WTC11 (cell line): ENCODE measurements around the gene PRR20D. TPM values are rescaled to one million over a fixed set of nuclear protein-coding genes. Genes with fewer than 3 reads are reported as not detected.

Source experiments
- ATAC-seq: fragments of 200-7000 bp; cut with Tn5 transposase; 2 replicates; pipeline ENCODE4 v1.10.0; 2021; ENCODE audit warnings: mild to moderate bottlenecking, moderate library complexity
- CTCF ChIA-PET: fragments of 300-600 bp; sonication (Branson Sonifier 250); formaldehyde crosslinking; loops from one replicate; lab custom pipeline; 2021; ENCODE audit warnings: antibody characterized with exemption; lab: Charles Lee
- POLR2A ChIA-PET: fragments of 350-600 bp; sonication (Branson Sonifier 250); formaldehyde crosslinking; loops from one replicate; lab custom pipeline; 2021; ENCODE audit warnings: antibody characterized with exemption; lab: Charles Lee
- DNase-seq: peaks from one replicate; pipeline ENCODE4 v3.0.0; 2021; ENCODE audit warnings: low spot score
- H3K27ac Mint-ChIP-seq: 2 replicates; pipeline ENCODE4 v1.8.0; 2021; ENCODE audit warnings: mixed read lengths
- H3K27me3 Mint-ChIP-seq: 2 replicates; pipeline ENCODE4 v1.8.0; 2021; ENCODE audit warnings: low read depth, mild to moderate bottlenecking, moderate library complexity, mixed read lengths
- H3K36me3 Mint-ChIP-seq: 2 replicates; pipeline ENCODE4 v1.8.0; 2021; ENCODE audit warnings: mixed read lengths
- H3K4me1 Mint-ChIP-seq: 2 replicates; pipeline ENCODE4 v1.8.0; 2022; ENCODE audit warnings: mixed read lengths
- H3K4me3 Mint-ChIP-seq: 2 replicates; pipeline ENCODE4 v1.8.0; 2021; ENCODE audit warnings: mild to moderate bottlenecking, moderate library complexity, mixed read lengths
- H3K9me3 Mint-ChIP-seq: 2 replicates; pipeline ENCODE4 v1.8.0; 2021; ENCODE audit warnings: mixed read lengths
- AFF4 ChIP-seq: sonication (generic); formaldehyde crosslinking; IDR thresholded peaks from 2 replicates; pipeline ENCODE4 v1.8.1; 2023; ENCODE audit warnings: mild to moderate bottlenecking, missing genetic modification reagents, borderline replicate concordance
- AR ChIP-seq: fragments of 250-450 bp; sonication (Bioruptor Pico); IDR thresholded peaks from 2 replicates; pipeline ENCODE4 v1.9.0; 2021; ENCODE audit warnings: mild to moderate bottlenecking
- CTCF ChIP-seq: fragments of 200-600 bp; IDR thresholded peaks from 2 replicates; pipeline ENCODE4 v1.8.0; 2022; ENCODE audit warnings: antibody characterized with exemption
- FOXK1 ChIP-seq: sonication (generic); formaldehyde crosslinking; IDR thresholded peaks from 2 replicates; pipeline ENCODE4 v1.8.0; 2022; ENCODE audit warnings: mild to moderate bottlenecking, moderate library complexity, missing genetic modification reagents
- HMGXB4 ChIP-seq: sonication (generic); formaldehyde crosslinking; IDR thresholded peaks from 2 replicates; pipeline ENCODE4 v1.8.1; 2023; ENCODE audit warnings: mild to moderate bottlenecking, moderate library complexity, missing genetic modification reagents
- IRF2 ChIP-seq: sonication (generic); formaldehyde crosslinking; IDR thresholded peaks from 2 replicates; pipeline ENCODE4 v1.8.0; 2022; ENCODE audit warnings: low read depth, missing genetic modification reagents, borderline replicate concordance
- JUN ChIP-seq: sonication (generic); formaldehyde crosslinking; IDR thresholded peaks from 2 replicates; pipeline ENCODE4 v1.8.0; 2023; ENCODE audit warnings: mild to moderate bottlenecking, missing genetic modification reagents
- KAT7 ChIP-seq: sonication (generic); formaldehyde crosslinking; IDR thresholded peaks from 2 replicates; pipeline ENCODE4 v1.8.1; 2023; ENCODE audit warnings: missing genetic modification reagents, mild to moderate bottlenecking, borderline replicate concordance
- OVOL2 ChIP-seq: fragments of 250-450 bp; sonication (Bioruptor Pico); IDR thresholded peaks from 2 replicates; pipeline ENCODE4 v1.9.0; 2021; ENCODE audit warnings: mild to moderate bottlenecking, borderline replicate concordance
- SP1 ChIP-seq: sonication (generic); formaldehyde crosslinking; conservative IDR thresholded peaks from 2 replicates; pipeline ENCODE4 v1.8.1; 2022; ENCODE audit warnings: missing genetic modification reagents
- TEAD4 ChIP-seq: sonication (generic); formaldehyde crosslinking; IDR thresholded peaks from 2 replicates; pipeline ENCODE4 v1.8.0; 2022; ENCODE audit warnings: mild to moderate bottlenecking, missing genetic modification reagents
- ZBTB43 ChIP-seq: sonication (generic); formaldehyde crosslinking; IDR thresholded peaks from 2 replicates; pipeline ENCODE4 v1.8.1; 2023; ENCODE audit warnings: mild to moderate bottlenecking, missing genetic modification reagents
- ZNF317 ChIP-seq: sonication (generic); formaldehyde crosslinking; IDR thresholded peaks from 2 replicates; pipeline ENCODE4 v1.8.1; 2023; ENCODE audit warnings: low read depth, mild to moderate bottlenecking, moderate library complexity, missing genetic modification reagents, borderline replicate concordance
- ZNF532 ChIP-seq: fragments of 250-450 bp; sonication (Bioruptor Pico); IDR thresholded peaks from 2 replicates; pipeline ENCODE4 v1.9.0; 2021; ENCODE audit warnings: mild to moderate bottlenecking, borderline replicate concordance
- total RNA-seq: library from RNA; stranded (reverse); gene quantifications from 3 replicates; pipeline ENCODE4 v1.2.3, GENCODE V29; 2021

PRR20D gene
- total RNA-seq, 1 experiment from 2014 or later: not detected

GRCh38 chr13:57191667-57192066 lies 31.2 kb downstream of the PRR20D start:
- no peaks in the 10 kb centered on the region for H3K27me3 Mint-ChIP-seq
- ATAC-seq (no peak), DNase-seq (no peak)
- H3K4me3 Mint-ChIP-seq: no peak overlapping the region
- H3K4me1 Mint-ChIP-seq: peaks cover 5% of the 10 kb centered on the region
- ChIA-PET POLR2A (no interaction called here), CTCF (no interaction called here)
- TF ChIP-seq ZNF317 (CRISPR knock-in tag) (no peak), ZNF532 (CRISPR knock-in tag) (no peak), CTCF (no peak), SP1 (no peak), TEAD4 (CRISPR knock-in tag) (no peak), AFF4 (CRISPR knock-in tag) (no peak), OVOL2 (CRISPR knock-in tag) (no peak), FOXK1 (CRISPR knock-in tag) (no peak), ZBTB43 (CRISPR knock-in tag) (no peak)
- no peaks in the 10 kb centered on the region for H3K9me3 Mint-ChIP-seq
- no peak overlapping the region for H3K27ac Mint-ChIP-seq
- H3K36me3 Mint-ChIP-seq: no peaks in the 10 kb centered on the region

- ChIA-PET POLR2A (no interaction called here), CTCF (no interaction called here)
- no peak for ATAC-seq
- Mint-ChIP-seq H3K27me3 (no peaks in the 10 kb centered on the region), H3K4me1 (no peaks in the 10 kb centered on the region), H3K4me3 (no peak overlapping the region), H3K27ac (no peak overlapping the region), H3K36me3 (no peaks in the 10 kb centered on the region), H3K9me3 (no peaks in the 10 kb centered on the region)
- no peak for DNase-seq
- TF ChIP-seq HMGXB4 (CRISPR knock-in tag) (no peak), JUN (CRISPR knock-in tag) (no peak), KAT7 (CRISPR knock-in tag) (no peak), AR (CRISPR knock-in tag) (no peak), IRF2 (CRISPR knock-in tag) (no peak), ZNF532 (CRISPR knock-in tag) (no peak)
Measured at GRCh38 chr13:57212989-57213388, 52.6 kb downstream of the PRR20D start.
